ENCODE results near the gene LRRC38. TPM values are rescaled to one million over a fixed set of nuclear protein-coding genes. Genes with fewer than 3 reads are reported as not detected.

LRRC38 gene
- total RNA-seq, 1 donor from 2014 or later: not detected

GRCh38 chr1:13544221-13544556 lies 30.4 kb upstream of the LRRC38 start:
- Mint-ChIP-seq H3K36me3 (ENCODE audit: unreplicated experiment) (no peaks in the 10 kb centered on the region), H3K27me3 (ENCODE audit: unreplicated experiment) (no peaks in the 10 kb centered on the region), H3K4me3 (ENCODE audit: unreplicated experiment) (no peak overlapping the region), H3K9me3 (ENCODE audit: unreplicated experiment) (peaks cover 23% of the 10 kb centered on the region), H3K4me1 (ENCODE audit: unreplicated experiment) (no peaks in the 10 kb centered on the region), H3K27ac (ENCODE audit: unreplicated experiment) (no peak overlapping the region)
- no peak for DNase-seq (ENCODE audit: extremely low spot score, unreplicated experiment)
- TF ChIP-seq, protein P1, sequence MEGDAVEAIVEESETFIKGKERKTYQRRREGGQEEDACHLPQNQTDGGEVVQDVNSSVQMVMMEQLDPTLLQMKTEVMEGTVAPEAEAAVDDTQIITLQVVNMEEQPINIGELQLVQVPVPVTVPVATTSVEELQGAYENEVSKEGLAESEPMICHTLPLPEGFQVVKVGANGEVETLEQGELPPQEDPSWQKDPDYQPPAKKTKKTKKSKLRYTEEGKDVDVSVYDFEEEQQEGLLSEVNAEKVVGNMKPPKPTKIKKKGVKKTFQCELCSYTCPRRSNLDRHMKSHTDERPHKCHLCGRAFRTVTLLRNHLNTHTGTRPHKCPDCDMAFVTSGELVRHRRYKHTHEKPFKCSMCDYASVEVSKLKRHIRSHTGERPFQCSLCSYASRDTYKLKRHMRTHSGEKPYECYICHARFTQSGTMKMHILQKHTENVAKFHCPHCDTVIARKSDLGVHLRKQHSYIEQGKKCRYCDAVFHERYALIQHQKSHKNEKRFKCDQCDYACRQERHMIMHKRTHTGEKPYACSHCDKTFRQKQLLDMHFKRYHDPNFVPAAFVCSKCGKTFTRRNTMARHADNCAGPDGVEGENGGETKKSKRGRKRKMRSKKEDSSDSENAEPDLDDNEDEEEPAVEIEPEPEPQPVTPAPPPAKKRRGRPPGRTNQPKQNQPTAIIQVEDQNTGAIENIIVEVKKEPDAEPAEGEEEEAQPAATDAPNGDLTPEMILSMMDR (IDR thresholded peaks at IDR 0.05): no peak

GRCh38 chr1:13543451-13544220 lies 29.8 kb upstream of the LRRC38 start:
- Mint-ChIP-seq H3K27ac (ENCODE audit: unreplicated experiment) (no peak overlapping the region), H3K36me3 (ENCODE audit: unreplicated experiment) (no peaks in the 10 kb centered on the region), H3K9me3 (ENCODE audit: unreplicated experiment) (peaks cover 18% of the 10 kb centered on the region), H3K4me3 (ENCODE audit: unreplicated experiment) (no peak overlapping the region), H3K4me1 (ENCODE audit: unreplicated experiment) (no peaks in the 10 kb centered on the region), H3K27me3 (ENCODE audit: unreplicated experiment) (no peaks in the 10 kb centered on the region)
- TF ChIP-seq, protein P1 (IDR thresholded peaks at IDR 0.05): no peak
- no peak for DNase-seq (ENCODE audit: extremely low spot score, unreplicated experiment)

DNA sequence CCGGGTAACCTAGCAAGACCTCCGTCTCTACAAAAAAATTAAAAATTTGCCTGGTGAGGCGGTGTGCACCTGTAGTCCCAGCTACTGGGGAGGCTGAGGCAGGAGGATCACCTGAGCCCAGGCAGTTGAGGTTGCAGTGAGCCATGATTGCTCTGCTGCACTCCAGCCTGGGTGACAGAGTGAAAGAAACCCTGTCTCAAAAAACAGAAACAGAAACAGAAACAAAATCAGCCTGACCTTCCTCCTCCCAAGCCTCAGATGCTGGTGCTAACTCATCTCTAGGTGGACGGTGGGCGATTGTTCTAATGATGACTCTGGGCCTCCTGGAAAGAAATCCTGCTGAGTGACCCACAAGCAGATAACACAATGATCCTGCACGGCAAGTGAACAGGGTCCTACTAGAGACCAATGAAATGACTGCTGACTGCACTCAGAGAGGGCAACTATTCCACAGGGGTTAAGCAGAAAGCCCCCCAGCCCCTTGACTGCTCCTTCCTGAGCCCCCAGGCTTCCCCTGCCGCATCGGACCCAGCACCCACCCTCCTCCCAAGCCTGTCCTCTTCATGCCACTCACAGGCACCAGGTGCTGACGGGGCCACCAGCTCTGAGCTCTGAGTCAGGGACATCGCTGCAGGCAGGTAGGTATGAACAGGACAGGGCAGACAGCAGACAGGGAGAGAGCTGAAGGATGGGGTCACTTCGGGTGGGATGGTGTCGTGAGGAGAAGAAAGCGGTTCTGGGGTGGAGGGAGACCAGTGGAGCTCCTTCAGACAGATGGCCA lies 27.8 kb upstream of the LRRC38 start:
- no peaks in the 10 kb centered on the region for H3K36me3 Mint-ChIP-seq (ENCODE audit: unreplicated experiment)
- no peak overlapping the region for H3K27ac Mint-ChIP-seq (ENCODE audit: unreplicated experiment)
- TF ChIP-seq, protein P1 (IDR thresholded peaks at IDR 0.05): no peak
- H3K4me3 Mint-ChIP-seq (ENCODE audit: unreplicated experiment): no peak overlapping the region
- H3K27me3 Mint-ChIP-seq (ENCODE audit: unreplicated experiment): no peaks in the 10 kb centered on the region
- H3K4me1 Mint-ChIP-seq (ENCODE audit: unreplicated experiment): no peaks in the 10 kb centered on the region
- no peak for DNase-seq (ENCODE audit: extremely low spot score, unreplicated experiment)
- peaks cover 12% of the 10 kb centered on the region for H3K9me3 Mint-ChIP-seq (ENCODE audit: unreplicated experiment)

GRCh38 chr1:13540866-13541265 lies 27.1 kb upstream of the LRRC38 start:
- no peaks in the 10 kb centered on the region for H3K36me3 Mint-ChIP-seq (ENCODE audit: unreplicated experiment)
- H3K27me3 Mint-ChIP-seq (ENCODE audit: unreplicated experiment): no peaks in the 10 kb centered on the region
- H3K9me3 Mint-ChIP-seq (ENCODE audit: unreplicated experiment): peaks cover 13% of the 10 kb centered on the region
- no peak overlapping the region for H3K4me3 Mint-ChIP-seq (ENCODE audit: unreplicated experiment)
- H3K4me1 Mint-ChIP-seq (ENCODE audit: unreplicated experiment): no peaks in the 10 kb centered on the region
- DNase-seq (ENCODE audit: extremely low spot score, unreplicated experiment): no peak
- no peak overlapping the region for H3K27ac Mint-ChIP-seq (ENCODE audit: unreplicated experiment)
- TF ChIP-seq, protein P1 (IDR thresholded peaks at IDR 0.05): no peak

- no peak overlapping the region for H3K4me3 Mint-ChIP-seq (ENCODE audit: unreplicated experiment)
- no peaks in the 10 kb centered on the region for H3K27me3 Mint-ChIP-seq (ENCODE audit: unreplicated experiment)
- TF ChIP-seq, protein P1 (IDR thresholded peaks at IDR 0.05): no peak
- DNase-seq (ENCODE audit: extremely low spot score, unreplicated experiment): no peak
- no peaks in the 10 kb centered on the region for H3K36me3 Mint-ChIP-seq (ENCODE audit: unreplicated experiment)
- H3K27ac Mint-ChIP-seq (ENCODE audit: unreplicated experiment): no peak overlapping the region
- H3K4me1 Mint-ChIP-seq (ENCODE audit: unreplicated experiment): no peaks in the 10 kb centered on the region
- peaks cover 19% of the 10 kb centered on the region for H3K9me3 Mint-ChIP-seq (ENCODE audit: unreplicated experiment)
These were observed 25.9 kb upstream of the LRRC38 start for GRCh38 chr1:13539683-13540082.
